ENCODE measurements around the gene LSG1.

LSG1 gene

DNA sequence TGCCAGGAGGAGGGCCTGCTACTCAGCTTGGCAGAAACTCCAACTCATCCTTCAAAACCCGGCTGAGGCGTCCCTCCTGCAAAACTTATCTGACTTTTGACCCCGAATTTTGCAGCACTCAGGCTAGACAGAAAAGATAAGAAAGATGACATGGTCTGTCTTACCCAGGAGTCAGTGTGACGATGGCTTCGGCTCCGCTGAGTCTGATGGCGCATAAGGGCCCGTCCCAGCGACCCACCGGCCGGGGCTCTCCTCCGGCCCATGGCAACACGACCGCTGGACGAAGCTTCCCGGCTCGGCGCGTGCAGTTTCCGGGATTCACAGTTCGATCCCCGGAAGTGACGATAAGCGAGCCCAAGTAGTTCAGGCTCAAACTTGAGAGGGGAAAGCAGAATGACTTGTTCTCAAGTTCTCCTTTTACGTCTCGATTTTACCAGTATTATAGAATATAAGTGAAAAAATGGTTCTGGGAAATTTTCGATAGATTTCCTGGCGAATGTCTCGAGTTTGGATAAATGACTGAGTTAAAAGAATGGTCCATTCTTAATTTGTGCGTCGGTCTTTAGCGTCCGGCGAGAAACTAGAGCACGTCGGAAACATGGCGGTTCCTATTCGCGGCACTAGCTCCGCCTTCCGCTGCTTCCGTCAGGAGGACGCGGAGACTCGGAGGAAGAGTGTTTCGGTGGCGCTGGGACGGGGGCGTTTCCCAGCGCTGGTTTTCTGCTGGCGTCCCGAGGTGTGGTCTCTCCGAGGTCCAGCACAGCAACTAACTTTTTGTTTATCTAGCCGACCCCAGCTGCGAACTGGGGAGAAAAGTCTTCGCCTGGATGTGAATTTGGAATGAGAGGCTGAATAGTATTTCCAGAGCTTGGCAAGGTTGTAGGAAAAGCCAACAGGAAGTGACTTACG lies at the start of gene LSG1:
TSS of gene LSG1 (minus strand) at position 292 of the 909 bp plus-strand sequence. CDS start at position 263, 29 bp downstream.
- TF ChIP-seq, protein P1, sequence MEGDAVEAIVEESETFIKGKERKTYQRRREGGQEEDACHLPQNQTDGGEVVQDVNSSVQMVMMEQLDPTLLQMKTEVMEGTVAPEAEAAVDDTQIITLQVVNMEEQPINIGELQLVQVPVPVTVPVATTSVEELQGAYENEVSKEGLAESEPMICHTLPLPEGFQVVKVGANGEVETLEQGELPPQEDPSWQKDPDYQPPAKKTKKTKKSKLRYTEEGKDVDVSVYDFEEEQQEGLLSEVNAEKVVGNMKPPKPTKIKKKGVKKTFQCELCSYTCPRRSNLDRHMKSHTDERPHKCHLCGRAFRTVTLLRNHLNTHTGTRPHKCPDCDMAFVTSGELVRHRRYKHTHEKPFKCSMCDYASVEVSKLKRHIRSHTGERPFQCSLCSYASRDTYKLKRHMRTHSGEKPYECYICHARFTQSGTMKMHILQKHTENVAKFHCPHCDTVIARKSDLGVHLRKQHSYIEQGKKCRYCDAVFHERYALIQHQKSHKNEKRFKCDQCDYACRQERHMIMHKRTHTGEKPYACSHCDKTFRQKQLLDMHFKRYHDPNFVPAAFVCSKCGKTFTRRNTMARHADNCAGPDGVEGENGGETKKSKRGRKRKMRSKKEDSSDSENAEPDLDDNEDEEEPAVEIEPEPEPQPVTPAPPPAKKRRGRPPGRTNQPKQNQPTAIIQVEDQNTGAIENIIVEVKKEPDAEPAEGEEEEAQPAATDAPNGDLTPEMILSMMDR (IDR thresholded peaks at IDR 0.05; ENCODE audit: low read depth, low read length), result no peak; the same call in 1 of the 2 replicates
- peak within 1 kb of the TSS; percentile 100 for H3K4me3 ChIP-seq (ENCODE audit: low read depth, low read length)

GRCh38 chr3:194720048-194720447 lies 48.1 kb upstream of the LSG1 start:
- TF ChIP-seq, protein P1 (IDR thresholded peaks at IDR 0.05; ENCODE audit: low read depth, low read length), result no peak
- H3K4me3 ChIP-seq (ENCODE audit: low read depth, low read length), result no peak overlapping the region

DNA sequence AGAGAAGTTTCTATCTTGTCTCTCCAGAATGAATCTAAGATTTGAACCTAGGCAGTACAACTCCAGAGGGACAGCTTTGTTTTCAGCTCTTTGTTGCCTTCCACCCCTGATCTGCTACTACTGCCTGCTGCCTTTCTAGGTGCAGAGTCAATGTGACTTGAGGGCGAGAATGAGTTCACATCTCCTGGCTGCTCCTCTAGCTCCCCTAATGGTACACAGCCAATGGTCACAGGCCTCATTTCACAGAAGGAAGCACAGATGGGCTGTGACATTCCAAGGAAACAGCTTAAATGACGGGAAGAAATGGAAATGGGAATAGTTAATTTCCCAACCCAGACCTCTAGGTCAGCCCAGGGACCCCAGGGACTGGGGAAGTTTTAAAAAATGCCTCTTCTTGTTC lies 46.1 kb upstream of the LSG1 start:
- no peak overlapping the region for H3K4me3 ChIP-seq (ENCODE audit: low read depth, low read length)
- TF ChIP-seq, protein P1 (IDR thresholded peaks at IDR 0.05; ENCODE audit: low read depth, low read length), result no peak

- no peak overlapping the region for H3K4me3 ChIP-seq (ENCODE audit: low read depth, low read length)
- TF ChIP-seq, protein P1 (IDR thresholded peaks at IDR 0.05; ENCODE audit: low read depth, low read length), result no peak
These were observed 43.2 kb upstream of the LSG1 start for GRCh38 chr3:194715022-194715800.

DNA sequence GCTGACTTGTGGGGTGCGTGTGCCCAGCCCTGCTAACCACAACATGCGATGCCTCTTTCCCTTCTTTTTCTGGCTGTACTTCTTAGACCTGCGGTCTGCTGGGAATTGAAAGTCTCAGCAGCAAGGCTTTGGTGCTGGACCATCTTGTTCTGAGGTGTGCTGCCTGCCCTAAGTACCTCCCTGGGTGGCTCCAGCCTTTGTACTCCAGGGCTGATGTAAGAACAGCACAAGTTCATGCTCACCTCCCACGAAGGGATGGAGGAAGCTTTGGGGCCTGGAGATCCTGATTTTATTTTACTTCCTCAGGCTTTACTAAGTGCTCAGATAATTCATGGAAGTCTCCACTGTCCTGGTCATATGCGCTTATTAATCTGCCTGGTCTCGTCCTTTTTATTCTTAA lies 42.6 kb upstream of the LSG1 start:
- no peak overlapping the region for H3K4me3 ChIP-seq (ENCODE audit: low read depth, low read length)
- TF ChIP-seq, protein P1 (IDR thresholded peaks at IDR 0.05; ENCODE audit: low read depth, low read length), result no peak

DNA sequence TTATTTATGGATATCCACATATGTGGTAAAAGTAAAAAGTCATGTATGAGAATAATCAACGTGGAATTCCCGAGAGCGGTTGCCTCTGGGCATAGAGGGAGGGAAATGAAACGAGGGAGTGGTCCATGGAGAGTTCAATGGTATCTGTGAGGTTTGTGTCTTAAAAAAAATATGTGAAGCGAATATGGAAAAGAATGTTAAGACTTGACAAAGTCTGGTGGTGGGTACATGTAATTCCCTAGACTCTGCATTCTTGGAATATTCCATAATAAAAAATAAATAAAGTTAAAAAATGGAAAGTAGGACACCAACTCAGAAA lies 42.1 kb upstream of the LSG1 start:
- TF ChIP-seq, protein P1 (IDR thresholded peaks at IDR 0.05; ENCODE audit: low read depth, low read length), result no peak
- no peak overlapping the region for H3K4me3 ChIP-seq (ENCODE audit: low read depth, low read length)
